Measurements from ENCODE around the gene TLR7.

Gene TLR7

DNA sequence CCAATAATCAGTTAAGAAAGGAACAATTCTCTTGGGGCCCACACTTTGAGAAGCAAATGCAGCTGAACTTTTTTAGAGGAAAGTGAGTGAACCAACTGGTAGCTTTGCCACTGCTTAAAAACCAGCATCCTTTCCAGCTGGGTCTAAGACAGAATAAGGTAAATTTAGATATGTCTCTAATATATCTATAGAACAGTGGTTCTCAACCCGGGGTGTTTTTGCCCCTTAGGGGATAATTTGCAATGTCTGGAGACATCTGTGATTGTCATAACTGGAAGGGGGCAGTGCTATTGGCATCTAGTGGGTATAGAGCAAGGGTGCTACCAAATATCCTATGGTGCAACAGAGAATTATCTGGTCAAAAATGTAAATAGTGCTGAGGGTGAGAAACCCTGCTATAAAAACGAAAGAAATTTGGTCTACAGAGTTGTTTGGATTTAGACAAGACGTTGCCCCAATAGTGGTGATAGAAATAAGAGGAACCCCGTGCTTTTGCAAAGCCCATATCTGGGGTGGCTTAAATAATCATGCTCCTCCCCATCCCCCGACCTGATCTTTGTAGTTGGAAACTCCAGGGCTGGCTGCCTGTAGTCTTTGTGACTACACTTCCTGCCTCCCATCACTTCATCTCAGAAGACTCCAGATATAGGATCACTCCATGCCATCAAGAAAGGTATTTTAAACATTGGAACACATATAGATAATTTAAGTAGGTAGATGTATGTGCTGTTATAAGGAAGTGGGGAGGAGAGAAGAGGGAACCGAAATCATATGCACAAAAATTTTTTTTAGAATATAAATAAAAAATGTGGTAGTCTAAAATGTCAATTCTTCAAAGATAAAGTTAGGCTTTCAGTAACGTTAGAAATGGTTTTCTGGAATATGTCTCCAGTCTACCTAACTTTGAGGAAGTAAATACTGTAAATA lies at the start of gene TLR7:
Gene TLR7, plus strand, starts transcription at position 622 of the 927 bp plus-strand sequence. CDS start 507 bp downstream, outside the sequence.
- no peak for DNase-seq

DNA sequence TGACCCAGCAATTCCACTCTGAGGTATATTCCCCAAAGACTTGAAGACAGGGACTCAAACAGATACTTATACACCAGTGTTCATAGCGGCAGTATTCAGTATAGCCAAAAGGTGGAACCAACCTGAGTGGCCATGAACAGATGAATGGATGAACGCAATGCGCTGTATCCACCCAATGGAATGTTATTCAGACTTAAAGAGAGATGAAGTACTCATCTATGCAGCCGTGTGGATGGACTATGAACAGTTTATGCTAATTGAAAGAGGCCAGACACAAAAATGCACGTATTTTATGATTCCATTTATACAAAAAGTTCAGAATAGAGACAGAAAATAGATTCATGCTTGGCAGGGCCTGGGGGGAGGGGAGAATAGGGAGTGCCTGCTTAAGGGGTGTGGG lies 49.3 kb upstream of the TLR7 start:
- DNase-seq = no peak

DNA sequence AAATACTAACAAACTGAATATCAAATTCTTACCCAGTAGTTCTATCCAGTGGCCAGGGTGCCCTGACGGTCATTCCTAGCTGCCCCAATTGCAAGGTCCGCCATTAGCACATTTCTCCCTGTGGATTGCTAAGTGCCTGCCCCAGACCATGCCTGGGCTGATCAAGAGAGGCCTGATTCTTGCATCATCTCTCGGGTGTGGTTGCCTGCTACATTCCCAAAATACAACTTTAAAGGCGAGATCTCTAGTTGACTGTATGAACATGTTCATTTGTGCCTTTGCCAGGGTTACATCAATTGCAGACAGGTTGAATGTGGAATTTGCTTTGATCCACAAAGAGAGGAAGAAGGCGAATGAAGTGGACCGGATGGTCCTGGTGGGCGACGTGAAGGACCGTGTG lies 47.6 kb upstream of the TLR7 start:
- DNase-seq = no peak

DNA sequence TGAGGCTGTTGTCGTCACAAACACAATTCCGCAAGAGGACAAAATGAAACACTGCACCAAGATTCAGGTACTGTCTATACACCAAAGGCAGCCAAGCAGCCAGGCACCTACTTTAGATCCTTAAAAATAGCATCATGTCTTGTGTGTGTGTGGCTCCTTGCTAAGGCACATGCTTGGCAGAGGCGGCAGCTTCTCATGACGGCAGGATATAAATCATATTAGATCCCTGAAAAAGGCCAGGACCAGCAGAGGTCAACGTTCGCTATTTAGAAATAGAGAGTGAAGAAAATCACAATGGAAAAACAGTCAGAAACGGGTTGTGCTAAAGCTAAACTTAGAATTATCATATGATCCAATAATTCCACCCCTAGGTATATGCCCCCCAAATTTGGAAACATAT lies 46.1 kb upstream of the TLR7 start:
- no peak for DNase-seq

DNA sequence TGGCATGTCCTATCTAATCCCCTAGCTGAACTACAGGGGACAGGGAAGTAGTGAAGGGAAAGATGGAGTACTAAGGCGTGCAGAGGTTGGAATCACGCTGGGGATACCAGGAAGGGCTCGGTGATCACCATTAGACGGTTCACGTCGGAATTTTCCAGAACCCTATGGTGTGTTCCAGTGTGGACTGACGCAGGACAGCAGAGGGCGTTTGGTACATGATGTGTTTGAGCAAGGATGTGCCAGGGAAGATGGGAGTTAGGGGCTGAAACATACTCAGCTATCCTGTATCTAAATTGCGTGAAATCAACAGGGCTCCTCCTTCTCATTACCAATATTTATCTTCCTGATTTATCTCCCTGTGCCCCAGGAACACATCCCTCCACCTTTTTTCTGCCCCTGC lies 41.9 kb upstream of the TLR7 start:
- no peak for DNase-seq

DNA sequence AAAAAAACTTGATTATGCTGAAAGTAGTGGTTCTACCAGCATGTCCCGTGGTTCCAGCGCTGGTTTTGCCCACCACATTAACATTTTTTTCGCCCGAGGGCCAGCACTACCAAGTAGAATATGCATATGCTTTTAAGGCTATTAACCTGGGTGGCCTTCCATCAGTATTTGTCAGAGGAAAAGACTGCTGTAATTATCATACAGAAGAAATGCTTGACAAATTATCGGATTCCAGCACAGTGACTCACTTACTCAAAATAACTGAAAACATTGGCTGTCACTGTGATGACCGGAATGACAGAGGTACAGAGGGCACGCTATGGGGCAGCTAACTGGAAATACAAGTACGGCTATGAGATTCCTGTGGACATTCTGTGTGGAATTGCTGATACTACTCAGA lies 41.1 kb upstream of the TLR7 start:
- DNase-seq = no peak

DNA sequence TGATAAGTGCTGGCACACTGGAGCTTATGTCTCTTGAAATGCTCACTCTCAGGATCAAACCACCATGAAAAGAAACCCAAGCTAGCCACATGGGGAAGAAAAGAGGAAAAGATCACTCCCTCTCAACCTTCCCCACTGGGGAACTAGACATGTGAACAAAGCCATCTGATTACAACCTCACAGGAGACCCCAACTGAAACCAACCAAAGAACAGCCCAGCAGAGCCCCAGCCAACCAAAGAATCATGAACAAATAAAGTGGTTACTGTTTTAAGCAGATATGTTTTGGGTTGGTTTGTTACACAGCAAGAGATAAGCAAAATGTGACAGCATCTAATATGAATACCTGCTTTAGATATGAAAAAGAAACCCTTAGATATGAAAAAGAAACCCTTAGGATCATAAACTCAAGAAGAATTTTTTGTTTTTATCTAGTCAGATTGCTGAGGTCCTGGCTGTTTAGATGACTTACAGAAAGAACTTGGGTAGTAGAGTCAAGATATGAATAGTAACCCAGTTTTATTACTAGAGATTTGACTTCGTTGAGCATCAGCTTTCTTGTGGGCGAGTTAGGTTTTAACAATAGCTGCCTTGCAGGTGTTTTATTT lies 23.7 kb upstream of the TLR7 start:
- DNase-seq = no peak

DNA sequence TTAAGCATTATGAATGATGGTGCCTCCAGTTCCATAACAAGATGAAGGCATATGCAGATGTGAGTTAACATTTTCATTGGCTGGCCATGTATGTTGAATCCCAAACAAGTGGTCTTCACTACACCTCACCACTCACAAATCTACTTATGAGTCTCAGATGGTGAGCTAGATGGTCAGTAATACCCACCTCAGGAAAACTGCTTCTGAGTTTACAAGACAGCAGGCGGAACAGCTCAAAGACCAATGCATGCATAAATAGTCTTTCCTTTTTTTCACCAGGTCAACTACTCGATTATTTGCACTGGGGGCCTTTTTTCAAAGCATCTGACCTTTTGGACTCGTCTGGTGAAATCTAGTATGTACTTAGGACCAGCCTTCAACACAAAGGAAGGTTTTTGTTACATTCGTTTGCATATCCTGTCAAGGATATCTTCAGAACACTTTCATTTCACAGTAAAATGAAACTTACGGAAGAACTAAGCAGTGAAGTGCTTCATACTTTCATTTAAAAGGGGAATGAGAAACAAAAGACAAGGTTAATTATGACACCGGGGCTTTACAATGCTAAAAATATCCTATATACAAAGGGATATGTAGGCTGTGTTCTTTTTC lies 23.1 kb upstream of the TLR7 start:
- DNase-seq = no peak

DNA sequence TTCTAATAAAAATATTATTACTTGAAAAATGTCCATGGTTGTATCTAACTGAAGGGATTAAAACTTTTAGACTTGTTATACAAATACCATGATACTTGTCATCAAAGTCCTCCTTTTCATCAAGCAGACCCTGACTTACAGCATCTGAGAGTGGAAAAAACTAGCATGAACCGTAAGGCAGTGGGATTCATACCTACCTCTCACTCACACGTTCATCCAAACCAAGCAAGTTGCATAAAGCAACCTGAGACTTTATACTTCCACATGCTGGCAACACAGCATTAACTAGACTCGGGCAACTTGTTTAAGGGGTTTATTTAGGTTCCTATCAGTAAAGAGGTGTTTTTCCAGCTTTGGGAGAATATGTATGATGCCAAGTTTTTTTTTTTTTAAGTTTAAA lies 22.6 kb upstream of the TLR7 start:
- no peak for DNase-seq

DNA sequence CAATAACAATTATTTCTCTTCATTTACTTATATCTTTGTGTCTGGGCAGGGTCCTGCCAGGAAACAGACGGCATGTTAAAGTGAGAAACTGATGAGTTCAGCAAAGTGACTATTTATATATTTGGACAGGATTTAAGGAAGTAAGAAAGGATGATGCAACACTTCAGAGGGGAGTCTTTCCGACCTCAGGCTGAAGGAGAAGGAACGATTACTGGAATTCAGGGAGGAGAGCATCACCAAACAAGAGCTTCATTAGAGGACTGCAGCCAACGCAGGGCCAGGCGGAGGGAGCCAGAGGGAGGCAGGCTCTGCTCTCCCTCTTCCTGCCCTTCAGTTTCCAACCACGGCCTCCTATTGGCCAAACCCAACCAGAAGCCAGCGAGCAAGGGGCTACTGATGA lies 1.5 kb upstream of the TLR7 start:
- DNase-seq = no peak

DNA sequence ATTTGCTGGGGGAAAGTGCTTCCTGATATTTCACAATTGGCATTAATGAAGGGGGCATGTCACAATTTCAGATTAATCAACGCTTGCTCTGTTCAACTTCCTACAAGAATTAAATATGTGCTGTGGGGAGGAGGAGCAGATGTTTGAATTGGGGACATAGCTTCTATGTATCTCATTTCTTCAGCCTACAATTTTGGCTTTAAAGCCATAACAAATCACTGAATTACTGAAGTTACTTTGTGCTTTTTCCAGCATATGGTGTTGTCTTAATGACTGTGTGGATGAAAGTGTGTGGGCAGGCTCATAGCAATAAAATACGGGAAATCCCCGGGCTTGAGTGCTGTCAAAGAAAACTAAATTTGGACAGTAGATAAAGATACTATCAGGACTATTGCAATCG lies 813 bp downstream of the TLR7 start:
- DNase-seq = no peak

DNA sequence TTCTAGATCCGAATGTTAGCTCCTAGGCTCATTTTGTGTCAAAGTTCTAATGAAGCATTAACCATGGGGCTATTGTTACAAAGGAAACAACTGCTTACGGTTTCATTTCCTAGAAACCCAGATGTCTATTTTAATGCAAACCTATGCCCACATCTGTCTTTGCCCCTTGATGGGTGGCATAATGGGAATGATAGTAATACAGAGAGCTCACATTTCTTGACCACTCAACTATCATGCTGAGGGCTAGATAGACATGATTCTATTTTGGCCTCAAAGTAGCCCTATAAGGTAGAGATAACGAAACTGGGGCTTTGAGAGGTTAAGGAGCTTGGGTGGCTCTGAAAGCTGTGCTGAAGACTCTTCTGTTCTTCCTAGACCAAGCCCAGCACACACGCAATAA lies 1.9 kb downstream of the TLR7 start:
- no peak for DNase-seq

DNA sequence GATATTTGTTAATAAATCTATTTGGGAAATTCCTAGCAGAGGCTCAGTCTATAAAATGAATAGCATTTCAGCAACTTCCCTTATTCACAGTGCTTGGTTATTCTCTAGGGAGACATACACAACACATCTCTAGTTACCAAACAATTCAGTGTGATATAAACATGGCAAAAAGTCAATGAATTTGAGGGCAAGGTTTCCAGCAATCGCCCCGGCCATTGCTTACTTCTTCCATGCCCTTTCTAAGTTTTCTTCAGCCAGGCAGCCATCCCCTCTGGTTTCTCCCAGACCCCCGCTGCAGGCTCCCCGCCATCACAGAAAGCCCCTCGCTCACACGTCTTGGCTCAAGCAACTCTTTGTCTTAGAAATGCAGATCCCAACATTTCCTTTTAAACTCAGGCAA lies 4.4 kb downstream of the TLR7 start:
- DNase-seq = no peak

DNA sequence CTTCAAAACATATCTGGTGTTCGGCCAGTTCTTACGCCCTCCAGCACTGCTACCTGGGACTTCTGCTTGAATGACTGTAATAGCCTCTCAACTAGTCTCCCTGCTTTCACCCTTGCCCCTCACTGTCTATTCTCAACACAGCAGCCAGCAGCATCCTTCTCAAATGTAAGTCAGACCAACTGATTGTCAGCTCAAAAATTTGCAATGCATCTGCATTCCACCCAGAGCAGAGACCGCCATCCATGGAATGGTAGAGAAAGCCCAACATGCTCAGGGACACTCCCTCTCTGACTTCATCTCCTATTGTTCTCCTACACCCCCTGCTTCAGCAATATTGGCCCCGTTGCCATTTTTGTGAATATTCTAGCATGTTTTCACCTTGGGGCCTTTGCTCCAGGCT lies 5.9 kb downstream of the TLR7 start:
- no peak for DNase-seq

DNA sequence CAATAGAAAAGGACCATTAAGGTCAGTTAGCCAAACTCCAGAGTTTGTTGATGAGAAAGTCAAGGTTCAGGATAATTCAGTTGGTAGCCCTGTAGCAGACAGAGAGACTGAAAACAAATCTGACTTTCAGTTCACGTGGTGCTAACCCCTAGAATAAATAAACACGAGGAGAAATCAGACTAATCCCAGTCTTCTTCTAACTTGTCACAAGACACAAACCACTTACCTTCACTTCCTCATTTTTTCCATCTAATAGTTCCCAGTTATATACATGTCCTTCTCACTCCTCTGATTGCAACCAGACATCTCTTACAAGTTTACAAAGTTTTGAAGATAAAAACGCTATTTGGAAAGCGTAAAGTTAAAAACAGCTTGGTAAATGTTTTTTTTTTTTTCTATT lies 7.7 kb downstream of the TLR7 start:
- no peak for DNase-seq

DNA sequence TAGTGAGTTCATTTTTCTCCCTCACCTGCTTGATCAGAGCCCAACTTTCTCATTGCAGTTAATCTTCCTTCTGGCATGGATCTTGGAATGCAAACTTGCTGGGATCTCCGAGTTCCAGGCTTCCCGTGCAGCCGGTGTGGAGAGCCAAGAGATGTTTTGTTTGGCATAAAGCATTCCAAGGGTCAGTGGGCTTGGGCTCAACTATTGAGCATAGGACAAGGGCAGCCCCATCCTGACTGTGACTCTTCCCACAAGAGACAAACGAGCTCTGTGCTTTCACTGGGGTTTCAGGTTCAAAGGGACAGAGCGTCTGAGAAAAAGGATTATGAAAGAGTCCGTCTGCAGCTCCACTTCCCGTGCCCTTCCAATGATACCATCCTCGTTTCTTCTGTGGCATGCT lies 10.5 kb downstream of the TLR7 start:
- DNase-seq = no peak

DNA sequence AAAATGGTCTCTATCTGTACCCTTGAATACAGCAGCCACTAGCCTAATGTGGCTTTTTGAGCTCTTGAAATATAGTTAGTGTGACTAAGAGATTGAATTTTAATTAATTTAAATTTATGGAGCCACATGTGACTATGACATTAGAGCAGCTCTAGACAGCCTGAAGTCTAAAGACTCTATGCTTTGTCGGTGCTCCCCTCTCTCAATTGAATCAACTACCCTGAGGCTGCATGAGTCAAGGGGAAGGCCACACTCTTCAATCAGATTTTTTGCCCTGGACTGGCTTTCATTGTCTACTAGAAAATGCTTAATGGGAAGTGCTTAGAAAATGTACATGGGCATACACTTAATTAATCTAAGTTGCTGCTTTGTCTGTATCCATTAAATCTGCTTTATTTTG lies 11.7 kb downstream of the TLR7 start:
- no peak for DNase-seq

DNA sequence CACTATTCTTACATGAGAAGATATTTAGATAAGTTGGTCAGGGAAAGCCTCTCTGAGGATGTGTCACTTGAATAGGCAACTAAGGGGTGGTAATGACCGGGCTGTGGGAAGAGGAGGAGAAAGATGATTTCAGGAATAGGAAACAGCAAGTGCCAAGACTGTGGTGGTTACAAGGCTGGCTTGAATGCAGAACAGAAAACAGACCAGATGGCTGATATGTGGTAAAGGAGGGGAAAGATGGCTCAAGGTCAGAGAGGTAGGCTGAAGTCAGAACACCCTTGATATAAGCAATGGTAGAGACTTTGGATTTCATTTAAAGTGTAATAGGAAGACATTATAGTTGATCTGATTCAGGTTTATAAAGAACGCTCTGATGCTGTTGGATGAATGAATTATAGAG lies 15.0 kb downstream of the TLR7 start:
- no peak for DNase-seq

DNA sequence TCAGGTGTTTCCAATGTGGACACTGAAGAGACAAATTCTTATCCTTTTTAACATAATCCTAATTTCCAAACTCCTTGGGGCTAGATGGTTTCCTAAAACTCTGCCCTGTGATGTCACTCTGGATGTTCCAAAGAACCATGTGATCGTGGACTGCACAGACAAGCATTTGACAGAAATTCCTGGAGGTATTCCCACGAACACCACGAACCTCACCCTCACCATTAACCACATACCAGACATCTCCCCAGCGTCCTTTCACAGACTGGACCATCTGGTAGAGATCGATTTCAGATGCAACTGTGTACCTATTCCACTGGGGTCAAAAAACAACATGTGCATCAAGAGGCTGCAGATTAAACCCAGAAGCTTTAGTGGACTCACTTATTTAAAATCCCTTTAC lies 18.6 kb downstream of the TLR7 start:
- no peak for DNase-seq

DNA sequence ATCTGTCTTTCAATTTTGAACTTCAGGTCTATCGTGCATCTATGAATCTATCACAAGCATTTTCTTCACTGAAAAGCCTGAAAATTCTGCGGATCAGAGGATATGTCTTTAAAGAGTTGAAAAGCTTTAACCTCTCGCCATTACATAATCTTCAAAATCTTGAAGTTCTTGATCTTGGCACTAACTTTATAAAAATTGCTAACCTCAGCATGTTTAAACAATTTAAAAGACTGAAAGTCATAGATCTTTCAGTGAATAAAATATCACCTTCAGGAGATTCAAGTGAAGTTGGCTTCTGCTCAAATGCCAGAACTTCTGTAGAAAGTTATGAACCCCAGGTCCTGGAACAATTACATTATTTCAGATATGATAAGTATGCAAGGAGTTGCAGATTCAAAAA lies 19.7 kb downstream of the TLR7 start:
- no peak for DNase-seq

DNA sequence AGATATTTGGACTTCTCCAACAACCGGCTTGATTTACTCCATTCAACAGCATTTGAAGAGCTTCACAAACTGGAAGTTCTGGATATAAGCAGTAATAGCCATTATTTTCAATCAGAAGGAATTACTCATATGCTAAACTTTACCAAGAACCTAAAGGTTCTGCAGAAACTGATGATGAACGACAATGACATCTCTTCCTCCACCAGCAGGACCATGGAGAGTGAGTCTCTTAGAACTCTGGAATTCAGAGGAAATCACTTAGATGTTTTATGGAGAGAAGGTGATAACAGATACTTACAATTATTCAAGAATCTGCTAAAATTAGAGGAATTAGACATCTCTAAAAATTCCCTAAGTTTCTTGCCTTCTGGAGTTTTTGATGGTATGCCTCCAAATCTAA lies 20.3 kb downstream of the TLR7 start:
- no peak for DNase-seq

DNA sequence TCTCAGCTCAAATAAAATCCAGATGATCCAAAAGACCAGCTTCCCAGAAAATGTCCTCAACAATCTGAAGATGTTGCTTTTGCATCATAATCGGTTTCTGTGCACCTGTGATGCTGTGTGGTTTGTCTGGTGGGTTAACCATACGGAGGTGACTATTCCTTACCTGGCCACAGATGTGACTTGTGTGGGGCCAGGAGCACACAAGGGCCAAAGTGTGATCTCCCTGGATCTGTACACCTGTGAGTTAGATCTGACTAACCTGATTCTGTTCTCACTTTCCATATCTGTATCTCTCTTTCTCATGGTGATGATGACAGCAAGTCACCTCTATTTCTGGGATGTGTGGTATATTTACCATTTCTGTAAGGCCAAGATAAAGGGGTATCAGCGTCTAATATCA lies 20.9 kb downstream of the TLR7 start:
- no peak for DNase-seq

DNA sequence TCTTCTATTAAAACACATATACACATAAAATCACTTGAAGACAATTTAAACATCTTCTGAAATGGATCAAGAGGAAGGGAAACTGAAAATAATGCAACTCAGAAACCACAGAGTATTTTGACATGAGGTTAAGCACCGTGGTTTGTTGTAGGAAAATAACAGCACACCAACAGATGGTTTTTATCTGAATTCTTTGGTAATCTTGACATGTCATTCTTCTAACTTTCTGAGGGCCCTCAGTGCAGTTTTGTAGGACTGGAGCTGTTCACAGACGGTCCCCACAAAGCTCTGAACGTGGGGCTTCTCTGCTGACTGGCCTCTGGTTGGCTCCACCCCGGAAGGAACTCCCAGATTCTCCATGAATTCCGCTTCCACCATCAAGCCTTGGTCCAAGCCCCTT lies 23.6 kb downstream of the TLR7 start:
- DNase-seq = no peak

DNA sequence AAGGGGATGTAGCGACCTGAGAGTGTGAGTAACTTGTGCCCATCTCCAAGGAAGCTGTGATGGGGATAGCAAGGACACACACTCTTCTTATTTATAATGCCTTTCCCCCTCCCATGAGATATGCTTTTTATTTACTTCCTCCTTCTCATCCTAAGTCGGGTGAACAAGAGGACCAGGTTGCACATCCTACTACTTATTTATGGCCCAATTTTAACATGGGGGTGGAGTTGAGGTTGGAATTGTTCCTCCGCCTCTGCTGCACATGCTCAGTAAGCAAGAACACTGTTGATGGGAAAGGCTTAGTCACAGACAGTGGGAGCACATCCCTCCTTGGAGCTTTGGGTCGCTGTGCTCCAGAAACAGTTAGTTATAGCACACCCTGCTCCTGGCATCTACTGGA lies 24.3 kb downstream of the TLR7 start:
- no peak for DNase-seq
